ENCODE results near the gene LOXL3. TPM values are rescaled to one million over a fixed set of nuclear protein-coding genes. Genes with fewer than 3 reads are reported as not detected.

The LOXL3 gene
- total and polyA plus RNA-seq, 4 donors, result 6.4 to 27.1 (median 17.9) TPM

DNA sequence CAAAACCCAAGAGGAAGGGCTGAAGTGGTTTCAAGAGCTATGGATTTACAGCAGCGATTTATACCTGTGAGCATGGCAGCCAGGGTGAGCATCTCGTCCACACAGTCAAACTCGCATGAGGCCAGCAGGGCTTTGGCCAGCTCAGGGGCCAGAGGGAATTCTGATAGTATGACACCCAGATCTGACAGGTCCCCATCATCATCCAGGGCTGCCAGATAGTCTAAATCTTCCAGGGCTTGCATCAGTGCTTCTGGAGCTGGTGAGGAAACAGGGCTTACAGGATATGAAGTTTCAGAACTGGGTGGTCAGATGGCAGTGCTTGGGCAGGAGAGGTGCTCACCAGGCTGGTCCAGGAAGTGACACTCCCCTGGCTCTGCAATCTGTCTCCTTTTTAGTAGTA lies 31.2 kb downstream of the LOXL3 start:
- DNase-seq (no peak), ATAC-seq (ENCODE audit: low FRiP score) (no peak)
- intact Hi-C loops (cut with DNase I), result no loop called here
- H3K27ac ChIP-seq (ENCODE audit: low read depth in 1 of 2, low read length in 2 of 2), result no peak overlapping the region
- no peaks in the 10 kb centered on the region for H3K9me3 ChIP-seq (ENCODE audit: control insufficient read depth, low read length)
- peaks cover 0 to 5% of the 10 kb centered on the region in 2 donors for H3K36me3 ChIP-seq (ENCODE audit: control insufficient read depth in 1 of 2, insufficient read depth in 2 of 2, low read length in 1 of 2)
- H3K4me1 ChIP-seq (ENCODE audit: control insufficient read depth in 1 of 2, insufficient read depth in 2 of 2, low read length in 2 of 2), result no peaks in the 10 kb centered on the region
- H3K4me3 ChIP-seq (ENCODE audit: low read length in 2 of 2), result no peak overlapping the region
- 71 to 72% methylated on average over 3 of the region's 3 CpGs for WGBS, 2 donors
- H3K27me3 ChIP-seq (ENCODE audit: control insufficient read depth in 1 of 2, insufficient read depth in 2 of 2, low read length in 1 of 2), result peaks cover 0 to 3% of the 10 kb centered on the region in 2 donors

DNA sequence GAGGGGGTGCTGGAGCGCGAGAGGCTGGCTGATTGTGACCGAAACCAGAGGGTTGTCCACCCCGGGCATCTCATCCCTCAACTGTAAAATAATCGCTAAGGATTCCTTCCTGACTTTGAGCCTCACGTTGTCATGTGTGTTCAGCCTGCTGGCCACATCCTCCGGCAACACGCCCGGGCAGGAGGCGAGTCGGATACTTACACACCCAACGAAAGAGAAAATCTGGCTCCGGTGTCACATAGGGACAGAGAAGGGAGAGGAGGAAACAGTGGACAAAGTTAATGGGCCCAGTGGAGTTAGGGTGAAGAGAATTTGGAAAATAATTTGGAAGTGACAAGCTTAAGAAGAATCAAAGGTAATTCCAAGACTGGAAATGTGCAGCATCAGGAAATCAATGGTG lies 37.1 kb downstream of the LOXL3 start:
- ATAC-seq (ENCODE audit: low FRiP score) (no peak), DNase-seq (no peak)
- no peak overlapping the region for H3K4me3 ChIP-seq (ENCODE audit: low read length in 2 of 2)
- H3K27me3 ChIP-seq (ENCODE audit: control insufficient read depth in 1 of 2, insufficient read depth in 2 of 2, low read length in 1 of 2), result peaks cover 0 to 3% of the 10 kb centered on the region in 2 donors
- no peaks in the 10 kb centered on the region for H3K9me3 ChIP-seq (ENCODE audit: control insufficient read depth, low read length)
- 64 to 65% methylated on average over 13 of the region's 13 CpGs for WGBS, 2 donors
- intact Hi-C loops (cut with DNase I), result no loop called here
- no peak overlapping the region for H3K27ac ChIP-seq (ENCODE audit: low read depth in 1 of 2, low read length in 2 of 2)
- no peaks in the 10 kb centered on the region for H3K36me3 ChIP-seq (ENCODE audit: control insufficient read depth in 1 of 2, insufficient read depth in 2 of 2, low read length in 1 of 2)
- H3K4me1 ChIP-seq (ENCODE audit: control insufficient read depth in 1 of 2, insufficient read depth in 2 of 2, low read length in 2 of 2), result no peaks in the 10 kb centered on the region

GRCh38 chr2:74515981-74516633 lies 37.6 kb downstream of the LOXL3 start:
- Histone ChIP-seq H3K4me1 (ENCODE audit: control insufficient read depth in 1 of 2, insufficient read depth in 2 of 2, low read length in 2 of 2) (no peaks in the 10 kb centered on the region), H3K4me3 (ENCODE audit: low read length in 2 of 2) (no peak overlapping the region), H3K36me3 (ENCODE audit: control insufficient read depth in 1 of 2, insufficient read depth in 2 of 2, low read length in 1 of 2) (no peaks in the 10 kb centered on the region), H3K27ac (ENCODE audit: low read depth in 1 of 2, low read length in 2 of 2) (no peak overlapping the region), H3K9me3 (ENCODE audit: control insufficient read depth, low read length) (no peaks in the 10 kb centered on the region), H3K27me3 (ENCODE audit: control insufficient read depth in 1 of 2, insufficient read depth in 2 of 2, low read length in 1 of 2) (peaks cover 0 to 3% of the 10 kb centered on the region in 2 donors)
- peak; percentile 78 to 84 for DNase-seq
- intact Hi-C loops (cut with DNase I), result no loop called here
- ATAC-seq (ENCODE audit: low FRiP score), result peak; percentile 42
- WGBS, 2 donors, result 2 to 3% methylated on average over 67 to 72 of the region's 72 CpGs

DNA sequence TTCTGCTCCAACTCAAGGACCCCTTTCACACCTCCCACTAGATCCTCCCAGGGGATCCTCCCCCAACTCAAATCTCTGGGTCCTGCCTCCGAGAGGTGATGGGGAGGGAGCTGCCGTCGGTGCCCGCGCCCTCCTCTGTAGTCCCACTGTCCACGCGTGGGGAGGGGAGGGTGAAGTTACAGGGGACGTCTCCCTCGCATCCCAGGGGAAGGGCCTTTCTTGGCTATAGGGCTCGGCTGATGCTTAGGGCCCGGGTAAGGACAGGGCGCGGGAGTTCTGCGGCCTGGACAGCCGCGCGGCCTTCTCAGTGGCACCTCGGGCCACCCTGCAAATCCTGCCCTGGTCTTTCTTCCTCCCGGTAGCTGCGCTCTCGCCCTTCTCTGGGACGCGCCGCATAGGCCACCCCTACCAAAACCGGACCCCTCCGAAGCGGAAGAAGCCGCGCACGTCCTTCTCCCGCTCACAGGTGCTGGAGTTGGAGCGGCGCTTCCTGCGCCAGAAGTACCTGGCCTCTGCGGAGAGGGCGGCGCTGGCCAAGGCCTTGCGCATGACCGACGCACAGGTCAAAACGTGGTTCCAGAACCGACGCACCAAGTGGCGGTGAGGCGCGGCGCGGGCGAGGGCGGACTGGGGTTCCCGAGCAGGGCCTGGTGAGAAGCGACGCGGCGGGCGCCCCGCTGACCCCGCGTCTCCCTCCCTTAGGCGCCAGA lies 38.3 kb downstream of the LOXL3 start:
- Histone ChIP-seq H3K36me3 (ENCODE audit: control insufficient read depth in 1 of 2, insufficient read depth in 2 of 2, low read length in 1 of 2) (no peaks in the 10 kb centered on the region), H3K4me1 (ENCODE audit: control insufficient read depth in 1 of 2, insufficient read depth in 2 of 2, low read length in 2 of 2) (no peaks in the 10 kb centered on the region), H3K27ac (ENCODE audit: low read depth in 1 of 2, low read length in 2 of 2) (no peak overlapping the region), H3K27me3 (ENCODE audit: control insufficient read depth in 1 of 2, insufficient read depth in 2 of 2, low read length in 1 of 2) (peaks cover 0 to 3% of the 10 kb centered on the region in 2 donors), H3K9me3 (ENCODE audit: control insufficient read depth, low read length) (no peaks in the 10 kb centered on the region), H3K4me3 (ENCODE audit: low read length in 2 of 2) (no peak overlapping the region)
- DNase-seq (no peak), ATAC-seq (ENCODE audit: low FRiP score) (no peak)
- 4 to 6% methylated on average over 53 to 60 of the region's 60 CpGs for WGBS, 2 donors
- intact Hi-C loops (cut with DNase I), result no loop called here

DNA sequence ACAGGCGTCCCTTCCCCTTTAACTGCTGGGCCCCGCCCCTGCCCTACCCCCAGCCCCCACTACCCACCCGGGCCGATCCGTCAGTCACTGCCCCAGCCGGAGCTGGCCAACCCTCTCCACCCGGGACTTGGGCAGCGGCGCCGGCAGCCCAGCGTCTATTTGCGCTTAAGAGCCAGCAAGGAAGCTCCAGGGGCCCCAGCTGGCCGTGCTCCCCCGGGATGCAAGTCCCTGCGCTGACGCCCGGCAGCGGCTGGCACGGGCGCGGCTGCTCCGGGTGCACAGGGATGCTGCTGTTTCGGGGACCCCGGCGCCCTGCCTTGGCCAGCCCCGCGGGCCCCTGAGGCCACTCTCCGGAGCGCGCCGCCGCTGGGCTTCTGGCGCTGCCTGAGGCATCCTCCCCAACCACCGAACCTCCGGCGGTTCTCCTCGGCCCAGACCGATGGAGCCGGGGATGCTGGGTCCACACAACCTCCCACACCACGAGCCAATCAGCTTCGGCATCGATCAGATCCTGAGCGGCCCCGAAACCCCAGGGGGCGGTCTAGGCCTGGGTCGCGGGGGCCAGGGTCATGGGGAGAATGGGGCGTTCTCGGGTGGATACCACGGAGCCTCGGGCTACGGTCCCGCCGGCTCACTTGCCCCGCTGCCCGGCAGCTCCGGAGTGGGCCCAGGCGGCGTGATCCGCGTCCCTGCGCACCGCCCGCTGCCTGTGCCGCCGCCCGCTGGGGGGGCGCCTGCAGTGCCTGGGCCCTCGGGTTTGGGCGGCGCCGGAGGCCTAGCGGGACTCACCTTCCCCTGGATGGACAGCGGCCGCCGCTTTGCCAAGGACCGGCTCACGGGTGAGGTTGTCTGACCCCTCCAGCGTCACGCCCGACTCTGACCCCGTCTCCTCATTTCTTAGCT lies 39.1 kb downstream of the LOXL3 start, which contains the start of gene TLX2:
TLX2 (plus strand) TSS at position 83 of the 903 bp plus-strand sequence; CDS start at position 440, 357 bp downstream.
- DNase-seq (no peak), ATAC-seq (ENCODE audit: low FRiP score) (no peak)
- intact Hi-C loops (cut with DNase I), result no loop called here

DNA sequence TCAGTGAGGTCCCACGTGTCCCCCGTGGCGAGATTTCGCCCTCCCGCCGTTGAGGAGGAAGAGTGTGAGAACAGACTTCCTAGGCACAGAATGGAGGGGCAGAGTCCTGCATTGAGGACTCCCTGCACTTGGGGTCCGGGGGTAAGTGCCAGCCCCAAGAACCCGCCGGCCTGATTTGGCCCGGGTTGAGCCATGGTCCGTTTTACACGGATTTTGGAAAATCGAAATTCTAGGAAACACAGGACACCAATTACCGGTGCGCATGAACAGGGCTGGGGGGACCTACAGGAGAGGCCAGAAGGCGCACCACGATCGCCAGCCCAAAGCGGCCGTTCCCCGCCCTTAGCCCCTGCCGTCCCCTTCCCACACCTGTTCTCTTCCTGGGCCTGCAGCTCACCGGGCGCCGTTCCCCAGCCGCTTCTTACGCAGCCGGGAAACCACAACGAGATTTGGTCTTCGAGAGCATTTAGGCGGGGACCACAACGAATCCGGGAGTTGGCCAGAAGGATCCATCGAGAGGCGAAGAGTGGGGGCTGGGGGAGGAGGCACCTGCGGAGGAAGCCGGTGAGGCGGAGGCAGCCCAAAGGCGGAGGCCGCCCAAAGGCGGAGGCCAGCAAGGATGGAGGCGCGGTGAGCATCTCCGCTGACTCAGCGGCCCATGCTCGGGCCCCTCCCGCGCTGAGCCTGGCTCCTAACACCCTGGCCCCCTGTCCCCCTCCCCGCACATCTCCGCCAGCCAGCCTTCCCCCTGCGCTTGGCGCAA lies 40.0 kb downstream of the LOXL3 start:
- Histone ChIP-seq H3K4me3 (ENCODE audit: low read length in 2 of 2) (no peak overlapping the region), H3K4me1 (ENCODE audit: control insufficient read depth in 1 of 2, insufficient read depth in 2 of 2, low read length in 2 of 2) (no peaks in the 10 kb centered on the region), H3K36me3 (ENCODE audit: control insufficient read depth in 1 of 2, insufficient read depth in 2 of 2, low read length in 1 of 2) (no peaks in the 10 kb centered on the region), H3K27me3 (ENCODE audit: control insufficient read depth in 1 of 2, insufficient read depth in 2 of 2, low read length in 1 of 2) (no peaks in the 10 kb centered on the region), H3K9me3 (ENCODE audit: control insufficient read depth, low read length) (no peaks in the 10 kb centered on the region), H3K27ac (ENCODE audit: low read depth in 1 of 2, low read length in 2 of 2) (no peak overlapping the region)
- DNase-seq (peak in 1 of 2 donors; percentile 72), ATAC-seq (ENCODE audit: low FRiP score) (no peak)
- intact Hi-C loops (cut with DNase I), result no loop called here
- 6% methylated on average over 49 to 52 of the region's 52 CpGs for WGBS, 2 donors

More for the DNA sequence above, 39.1 kb downstream of the LOXL3 start, which contains the start of gene TLX2:
- Histone ChIP-seq H3K9me3 (ENCODE audit: control insufficient read depth, low read length) (no peaks in the 10 kb centered on the region), H3K4me1 (ENCODE audit: control insufficient read depth in 1 of 2, insufficient read depth in 2 of 2, low read length in 2 of 2) (no peaks in the 10 kb centered on the region), H3K27me3 (ENCODE audit: control insufficient read depth in 1 of 2, insufficient read depth in 2 of 2, low read length in 1 of 2) (no peaks in the 10 kb centered on the region), H3K4me3 (ENCODE audit: low read length in 2 of 2) (no peak within 1 kb of the TSS), H3K27ac (ENCODE audit: low read depth in 1 of 2, low read length in 2 of 2) (no peak within 1 kb of the TSS), H3K36me3 (ENCODE audit: control insufficient read depth in 1 of 2, insufficient read depth in 2 of 2, low read length in 1 of 2) (no peaks in the 10 kb centered on the region)
- WGBS, 2 donors, result 3 to 5% methylated on average over 52 to 82 of the region's 82 CpGs

DNA sequence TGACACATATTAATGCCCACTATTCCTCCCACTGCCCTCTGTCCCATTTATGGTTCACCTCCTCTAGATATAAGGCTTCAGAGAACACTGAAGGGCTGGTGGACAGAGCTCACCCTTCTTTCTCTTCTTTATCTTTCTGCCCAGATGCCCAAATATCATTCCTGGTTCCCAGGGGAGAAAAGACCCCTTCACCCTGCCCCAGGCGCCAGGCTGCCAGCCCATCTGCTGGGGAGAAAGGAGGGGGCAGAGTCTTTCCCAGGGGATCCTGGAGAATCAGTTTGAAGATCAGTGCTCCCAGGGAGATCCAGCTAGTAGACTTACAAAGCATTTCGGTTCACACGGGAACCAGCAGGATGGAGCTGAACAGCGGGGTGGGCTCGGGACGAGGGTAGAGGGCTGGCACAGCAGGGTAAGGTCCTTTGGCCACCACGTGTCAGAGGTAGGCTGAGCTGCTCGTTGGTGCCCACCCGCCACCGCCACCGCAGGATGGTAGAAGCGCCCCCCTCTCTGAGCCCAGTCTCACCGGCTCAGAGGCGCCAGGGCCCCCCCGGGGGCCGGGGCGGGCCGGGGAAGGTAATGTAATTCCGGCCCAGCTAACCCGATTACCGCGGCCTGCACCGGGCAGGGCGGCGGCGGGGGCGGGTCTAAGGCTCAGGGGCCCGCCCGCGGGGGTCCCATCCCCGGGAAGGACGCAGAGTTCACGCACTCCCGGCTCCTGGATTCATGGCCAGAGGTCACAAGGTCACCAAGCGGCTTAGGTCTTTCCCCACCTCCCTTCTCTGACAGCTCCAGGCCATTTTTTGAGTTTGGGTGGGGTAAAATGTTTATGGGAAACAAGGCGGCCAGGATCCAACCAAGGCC lies 40.8 kb downstream of the LOXL3 start:
- DNase-seq (no peak), ATAC-seq (ENCODE audit: low FRiP score) (no peak)
- H3K36me3 ChIP-seq (ENCODE audit: control insufficient read depth in 1 of 2, insufficient read depth in 2 of 2, low read length in 1 of 2), result no peaks in the 10 kb centered on the region
- WGBS, 2 donors, result 8% methylated on average over 26 to 36 of the region's 36 CpGs
- no peak overlapping the region for H3K4me3 ChIP-seq (ENCODE audit: low read length in 2 of 2)
- no peaks in the 10 kb centered on the region for H3K9me3 ChIP-seq (ENCODE audit: control insufficient read depth, low read length)
- no peaks in the 10 kb centered on the region for H3K27me3 ChIP-seq (ENCODE audit: control insufficient read depth in 1 of 2, insufficient read depth in 2 of 2, low read length in 1 of 2)
- intact Hi-C loops (cut with DNase I), result no loop called here
- H3K4me1 ChIP-seq (ENCODE audit: control insufficient read depth in 1 of 2, insufficient read depth in 2 of 2, low read length in 2 of 2), result no peaks in the 10 kb centered on the region
- no peak overlapping the region for H3K27ac ChIP-seq (ENCODE audit: low read depth in 1 of 2, low read length in 2 of 2)

Data from aorta (tissue), 5 donors.